Caki2 (cell line): ENCODE measurements around the gene CDH13. TPM values are rescaled to one million over a fixed set of nuclear protein-coding genes. Genes with fewer than 3 reads are reported as not detected.

Experiments
- DNase-seq: peaks from one replicate; pipeline ENCODE4 v3.0.0-alpha.2; 2015; ENCODE audit warnings: low read depth
- in situ Hi-C: cut with HindIII; loops from 2 replicates; pipeline ENCODE4 v1.10.0; 2016; ENCODE audit warnings: low sequenced_read_pairs, low pct_unique_long_range_greater_than_20kb, mixed read lengths
- total RNA-seq: library from RNA; depleted of rRNA; stranded (reverse); fragments of >200 nt; shearing (Covaris generic); gene quantifications from 2 replicates; pipeline ENCODE4 v1.2.3, GENCODE V29; 2014; ENCODE audit warnings: low replicate concordance

The CDH13 gene
- total RNA-seq, 1 experiment from 2014 or later, result not detected

DNA sequence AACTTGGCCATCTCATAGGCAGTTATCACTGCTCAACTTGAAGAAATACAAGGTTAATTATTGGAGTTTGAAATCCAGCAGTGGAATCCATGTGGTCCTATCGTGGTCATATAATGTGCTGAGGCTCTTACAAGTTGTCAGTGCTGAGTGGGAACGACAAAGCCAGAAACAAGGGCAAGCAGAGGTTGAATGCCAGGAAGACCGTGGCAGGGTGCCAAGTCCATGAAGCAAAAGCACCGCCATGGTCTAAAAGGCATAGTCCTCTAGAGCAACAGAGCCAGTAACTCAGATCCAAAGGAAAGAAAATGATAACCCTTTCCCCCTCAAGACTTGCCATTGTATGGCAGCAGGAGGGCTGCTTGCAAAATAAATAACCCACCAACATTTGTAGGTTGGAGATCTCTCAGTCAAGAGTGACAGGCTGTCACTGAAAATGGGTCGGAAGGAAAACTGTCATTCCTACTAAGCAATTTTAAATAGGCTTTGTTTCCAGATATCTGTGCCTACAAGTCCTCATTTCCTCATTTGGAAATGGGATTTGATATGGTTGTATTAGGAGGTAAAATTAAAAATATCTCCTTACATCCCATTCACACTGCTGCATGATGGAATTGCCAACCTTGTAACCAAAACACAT lies 1144.7 kb downstream of the CDH13 start:
- in situ Hi-C loops, result no loop called here
- DNase-seq, result no peak

DNA sequence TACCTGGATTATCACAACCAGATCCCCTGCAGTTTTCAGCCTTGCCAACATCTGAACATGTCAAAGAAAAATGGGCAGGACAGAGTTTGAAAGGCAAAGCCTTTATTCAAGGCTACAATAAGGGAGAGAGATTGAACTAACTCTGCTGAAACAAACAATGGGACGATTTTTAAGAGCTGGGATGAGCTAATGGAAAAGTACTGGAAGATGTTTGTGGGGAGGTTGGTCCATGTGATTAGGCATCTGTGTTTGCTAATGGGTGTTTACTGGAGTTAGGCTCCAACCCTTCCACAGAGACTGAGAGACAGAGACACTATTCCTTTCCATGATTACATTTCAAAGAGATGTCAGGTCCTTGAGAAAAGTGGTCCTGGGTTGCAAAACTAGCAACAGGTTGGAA lies 1146.0 kb downstream of the CDH13 start:
- DNase-seq, result no peak
- in situ Hi-C loops, result no loop called here

- DNase-seq, result no peak
- in situ Hi-C loops, result no loop called here
Measured at GRCh38 chr16:83774066-83774465, 1147.3 kb downstream of the CDH13 start.

DNA sequence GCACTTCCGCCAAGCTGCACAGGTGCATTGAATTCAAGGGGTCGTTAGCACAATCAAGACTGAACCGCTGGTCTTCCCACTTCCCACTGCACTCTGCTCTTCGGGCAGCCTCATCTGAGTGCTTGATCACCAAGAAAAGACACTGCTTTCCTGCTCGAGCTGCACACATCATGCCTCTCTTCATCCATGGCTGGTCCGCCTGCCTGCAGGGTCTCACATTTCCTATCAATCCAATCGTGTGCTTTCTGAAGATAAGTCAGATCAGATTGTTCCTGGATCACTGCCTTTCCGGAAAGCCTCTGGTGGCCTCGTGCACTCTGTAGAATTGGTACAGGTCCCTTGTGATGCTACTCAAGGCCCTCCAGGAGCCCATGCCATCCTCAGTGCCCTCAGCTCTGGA lies 1150.2 kb downstream of the CDH13 start:
- in situ Hi-C loops, result no loop called here
- no peak for DNase-seq

- DNase-seq, result no peak
- in situ Hi-C loops, result no loop called here
Measured at GRCh38 chr16:83779886-83780285, 1153.1 kb downstream of the CDH13 start.

DNA sequence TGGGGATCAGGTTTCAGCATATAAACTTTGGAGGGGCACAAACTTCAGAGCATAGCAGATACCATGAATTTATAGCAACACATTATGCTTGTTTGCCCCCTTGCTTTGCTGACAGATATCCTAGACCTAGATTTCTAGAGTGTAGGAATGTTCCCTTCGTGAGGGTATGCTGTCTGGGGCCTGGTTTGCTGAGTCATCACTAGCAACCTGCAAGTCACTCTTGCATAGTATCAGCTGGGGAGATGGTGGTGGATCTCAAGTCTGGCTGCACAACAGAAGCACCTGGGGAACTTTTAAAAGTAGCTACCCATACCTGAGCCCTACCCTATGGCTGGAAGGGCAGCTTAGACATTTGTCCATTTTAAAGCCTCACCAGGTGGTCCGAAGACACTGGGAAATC lies 1158.7 kb downstream of the CDH13 start:
- no peak for DNase-seq
- in situ Hi-C loops, result no loop called here

GRCh38 chr16:83789642-83790401 lies 1163.1 kb downstream of the CDH13 start:
- no peak for DNase-seq
- in situ Hi-C loops, result no loop called here

GRCh38 chr16:83791916-83792315 lies 1165.1 kb downstream of the CDH13 start:
- in situ Hi-C loops, result no loop called here
- no peak for DNase-seq

GRCh38 chr16:83792391-83792790 lies 1165.6 kb downstream of the CDH13 start:
- no peak for DNase-seq
- in situ Hi-C loops, result no loop called here

DNA sequence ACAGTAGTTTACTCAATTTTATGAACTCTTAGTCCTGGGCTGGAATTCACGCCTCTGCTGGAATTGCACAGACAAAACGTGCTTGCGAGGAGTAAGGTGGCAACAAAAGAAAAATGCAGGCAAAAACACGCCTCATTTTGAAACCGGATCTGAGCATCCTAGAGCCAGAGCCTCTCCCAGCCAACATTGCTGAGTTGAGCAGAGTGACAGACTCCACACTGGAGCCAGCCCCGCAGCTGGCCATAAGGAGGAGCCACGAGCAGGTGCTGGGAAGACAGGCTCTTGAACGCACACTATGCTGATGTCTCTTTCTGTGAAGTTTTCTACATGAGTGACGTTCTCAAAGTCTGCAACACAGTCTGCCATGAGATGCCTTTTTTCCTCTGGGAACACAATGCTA lies 1166.4 kb downstream of the CDH13 start:
- DNase-seq, result no peak

GRCh38 chr16:83794860-83795554 lies 1168.2 kb downstream of the CDH13 start:
- in situ Hi-C loops, result no loop called here
- no peak for DNase-seq

More for the DNA sequence above, 1166.4 kb downstream of the CDH13 start:
- in situ Hi-C loops, result no loop called here

DNA sequence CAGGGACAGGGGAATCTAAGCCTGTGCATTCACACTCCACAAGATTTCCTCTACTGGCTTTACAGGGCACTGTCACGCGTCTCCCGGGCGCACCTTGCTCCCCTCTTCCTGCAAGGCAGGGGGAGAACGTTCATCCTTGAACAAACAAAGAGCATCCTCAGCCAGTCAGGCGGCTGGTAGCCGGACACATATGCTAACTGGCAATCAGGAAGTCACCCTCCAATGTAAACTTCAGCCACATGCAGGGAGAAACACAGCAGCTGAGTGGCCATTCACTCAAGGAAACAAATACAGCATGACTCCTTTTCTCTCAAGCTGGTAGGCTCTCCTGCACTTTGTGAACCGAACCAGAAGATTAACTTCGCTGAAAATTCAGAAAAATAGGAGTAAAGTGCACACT lies 1170.2 kb downstream of the CDH13 start:
- in situ Hi-C loops, result no loop called here
- DNase-seq, result no peak

- in situ Hi-C loops, result no loop called here
- no peak for DNase-seq
Measured at GRCh38 chr16:83799336-83799735, 1172.6 kb downstream of the CDH13 start.

DNA sequence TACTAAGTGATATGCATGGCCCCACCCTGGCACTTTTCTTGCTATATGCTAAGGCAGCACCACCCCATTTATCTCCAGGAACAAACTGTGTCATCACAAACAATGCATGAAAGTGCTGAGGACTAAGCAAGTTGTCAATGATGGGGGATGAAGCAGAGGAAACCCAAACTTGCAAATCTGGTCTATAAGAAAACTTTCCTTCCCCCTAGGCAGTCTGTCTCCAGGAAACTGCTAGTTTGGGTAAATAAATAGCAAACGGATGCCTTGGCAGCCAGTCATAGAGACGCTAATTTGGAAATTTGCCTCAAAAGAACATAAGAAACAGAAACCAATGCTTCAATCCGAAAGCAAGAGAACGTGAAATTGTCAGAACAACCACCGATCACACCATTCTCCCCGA lies 1175.4 kb downstream of the CDH13 start:
- in situ Hi-C loops, result no loop called here
- DNase-seq, result no peak

- DNase-seq, result no peak
- in situ Hi-C loops, result no loop called here
Measured at GRCh38 chr16:83802554-83803205, 1175.9 kb downstream of the CDH13 start.

DNA sequence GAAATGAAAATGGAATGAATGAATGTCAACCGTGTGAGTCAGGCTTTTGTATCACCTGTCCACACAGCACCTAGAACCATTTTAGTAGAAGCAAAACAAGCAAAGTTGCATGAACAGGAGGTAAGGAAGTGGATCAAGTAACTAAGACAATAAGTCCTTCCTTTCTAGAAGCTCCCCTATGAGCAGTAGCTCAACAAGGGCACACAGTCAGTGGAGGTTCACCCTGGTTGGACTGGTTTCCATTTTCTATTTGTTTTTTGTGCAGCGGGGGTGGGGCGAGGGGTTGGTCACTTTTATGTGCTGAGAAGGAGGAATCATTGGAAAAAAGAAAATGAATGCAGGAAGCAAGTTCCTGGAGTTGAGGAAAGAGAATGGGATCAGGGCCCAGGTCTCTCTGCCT lies 1177.0 kb downstream of the CDH13 start:
- no peak for DNase-seq
- in situ Hi-C loops, result no loop called here

GRCh38 chr16:83804366-83804765 lies 1177.6 kb downstream of the CDH13 start:
- DNase-seq, result no peak
- in situ Hi-C loops, result no loop called here

GRCh38 chr16:83806036-83806435 lies 1179.3 kb downstream of the CDH13 start:
- in situ Hi-C loops, result no loop called here
- DNase-seq, result no peak

DNA sequence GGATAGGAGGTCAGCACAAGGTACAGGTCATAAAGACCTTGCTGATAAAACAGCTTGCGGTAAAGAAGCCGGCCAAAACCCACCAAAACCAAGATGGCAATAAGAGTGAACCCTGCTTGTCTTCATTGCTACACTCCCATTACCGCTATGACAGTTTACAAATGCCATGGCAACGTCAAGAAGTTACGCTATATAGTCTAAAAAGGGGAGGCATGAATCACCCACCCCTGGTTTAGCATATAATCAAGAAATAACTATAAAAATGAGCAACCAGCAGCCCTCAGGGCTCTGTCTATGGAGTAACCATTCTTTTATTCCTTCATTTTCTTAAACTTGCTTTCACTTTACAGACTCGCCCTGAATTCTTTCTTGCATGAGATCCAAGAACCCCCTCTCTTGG lies 1180.0 kb downstream of the CDH13 start:
- in situ Hi-C loops, result no loop called here

More for the DNA sequence above, 1180.0 kb downstream of the CDH13 start:
- no peak for DNase-seq
